GM04504 (cell line): ENCODE data around the gene SNAI1.
"Not testable (repeated sequence)": the region's sequence is repeated elsewhere in the genome, so short reads cannot be mapped to it uniquely, and the experiment has no call there.

Experiments used
- DNase-seq: peaks from one replicate; pipeline ENCODE4 v3.0.0-alpha.2; 2012; ENCODE audit warnings: low read depth

SNAI1 gene

DNA sequence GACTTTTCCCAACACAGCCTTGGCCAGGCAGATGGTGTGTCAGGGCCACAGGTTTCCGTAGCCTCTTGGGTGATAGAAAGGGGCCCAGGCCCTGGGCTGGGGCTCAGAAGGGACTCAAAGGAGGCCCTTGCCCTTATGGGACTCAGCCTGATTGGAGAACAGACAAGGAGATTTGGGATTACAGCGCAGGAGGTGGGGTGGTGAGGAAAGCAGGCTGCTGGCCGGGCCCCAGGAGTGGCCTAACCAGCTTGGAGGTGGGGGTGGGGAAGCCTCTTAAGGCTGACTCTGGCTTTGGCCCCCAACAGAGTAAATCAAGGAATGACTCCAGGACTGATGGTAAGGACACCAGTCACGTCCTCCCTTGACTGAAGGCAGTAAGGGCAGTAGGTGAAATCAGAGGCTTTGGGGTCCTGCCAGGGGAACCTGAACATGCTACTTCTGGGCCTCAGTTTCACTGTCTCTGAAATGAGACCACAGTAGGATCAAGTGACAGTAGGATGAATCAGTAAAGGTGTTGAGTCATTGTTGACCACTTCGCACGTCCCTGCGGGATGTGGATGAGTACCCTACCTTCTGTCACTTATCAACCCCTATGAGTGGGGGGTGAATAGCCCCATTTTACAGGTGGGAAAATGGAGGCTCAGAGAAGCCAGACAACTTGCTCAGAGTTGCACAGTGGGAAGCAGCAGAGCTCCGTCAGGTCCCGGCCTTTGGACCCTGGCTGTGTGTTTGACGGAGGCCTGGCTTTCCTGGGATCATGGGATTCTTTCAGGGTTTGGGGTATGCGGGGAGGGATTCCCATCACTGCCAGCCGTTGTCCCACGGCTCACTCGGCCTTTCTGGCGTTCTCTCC, 4.5 kb downstream of the SNAI1 start:
- no peak for DNase-seq

GRCh38 chr20:49987868-49988690, 5.3 kb downstream of the SNAI1 start:
- DNase-seq = no peak

DNA sequence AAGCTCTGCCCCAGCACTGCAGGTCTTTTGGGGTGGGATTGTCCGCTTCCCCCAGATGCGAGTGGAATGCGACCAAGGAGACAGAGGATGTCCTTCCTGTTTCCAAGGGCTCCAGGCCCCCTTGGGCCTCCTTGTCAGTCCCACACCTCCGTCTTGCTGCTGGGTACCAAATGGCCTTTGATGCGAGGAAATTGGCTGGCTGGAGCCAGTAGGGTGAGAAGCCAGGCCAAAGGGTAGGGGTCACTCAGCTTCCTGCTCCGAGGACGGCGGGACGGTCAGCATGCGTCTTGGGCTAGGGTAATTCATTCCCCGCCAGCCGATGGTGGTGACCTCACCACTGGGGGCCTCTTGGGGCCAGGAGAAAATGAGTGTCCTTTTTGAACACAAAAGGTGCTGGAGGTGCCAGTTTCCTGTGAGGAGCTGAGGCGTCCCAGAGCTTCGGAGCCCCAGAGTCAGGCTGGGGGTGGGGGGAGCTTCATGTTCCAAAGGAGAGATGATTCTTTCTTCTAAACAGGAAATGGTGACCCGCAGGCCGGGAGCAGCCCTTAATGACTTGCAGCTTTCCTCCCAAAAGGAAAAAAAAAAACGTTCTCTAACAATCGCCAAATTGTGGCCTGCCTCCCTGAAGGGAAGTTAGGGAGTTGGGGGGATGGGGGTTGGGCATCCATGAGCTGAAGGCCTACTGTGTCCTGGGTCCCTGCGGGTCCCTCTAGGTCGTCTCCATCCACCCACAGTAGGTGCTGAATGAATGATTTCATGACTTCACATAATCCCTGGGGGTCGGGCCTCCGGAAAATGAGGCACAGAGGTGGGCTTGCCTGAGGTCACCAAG, 6.7 kb downstream of the SNAI1 start:
- DNase-seq = peak; percentile 80

- no peak for DNase-seq
Observed at GRCh38 chr20:49990271-49990720, 7.5 kb downstream of the SNAI1 start.

DNA sequence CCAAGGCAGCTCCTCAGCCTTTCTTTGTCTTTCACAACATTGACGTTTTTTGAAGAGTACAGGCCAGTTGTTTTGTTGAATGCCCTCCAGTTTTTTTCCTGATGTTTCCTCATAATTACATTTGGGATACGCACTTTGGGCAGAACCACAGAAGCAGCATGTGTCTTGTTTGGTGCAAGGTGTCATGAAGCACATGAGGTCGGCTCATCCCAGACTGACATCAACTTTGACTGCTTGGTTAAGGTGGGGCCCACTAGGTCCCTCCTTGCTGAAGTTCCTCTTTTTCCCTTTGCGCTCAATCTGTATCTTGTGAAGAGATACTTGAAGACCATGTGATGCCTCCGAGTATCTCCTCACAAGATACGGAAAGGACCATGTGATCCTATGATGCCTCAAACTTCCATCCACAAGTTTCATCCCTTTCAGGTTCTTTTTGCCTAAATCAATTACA, 10.5 kb downstream of the SNAI1 start:
- DNase-seq = no peak

GRCh38 chr20:49995586-49995985, 12.8 kb downstream of the SNAI1 start:
- DNase-seq = no peak

DNA sequence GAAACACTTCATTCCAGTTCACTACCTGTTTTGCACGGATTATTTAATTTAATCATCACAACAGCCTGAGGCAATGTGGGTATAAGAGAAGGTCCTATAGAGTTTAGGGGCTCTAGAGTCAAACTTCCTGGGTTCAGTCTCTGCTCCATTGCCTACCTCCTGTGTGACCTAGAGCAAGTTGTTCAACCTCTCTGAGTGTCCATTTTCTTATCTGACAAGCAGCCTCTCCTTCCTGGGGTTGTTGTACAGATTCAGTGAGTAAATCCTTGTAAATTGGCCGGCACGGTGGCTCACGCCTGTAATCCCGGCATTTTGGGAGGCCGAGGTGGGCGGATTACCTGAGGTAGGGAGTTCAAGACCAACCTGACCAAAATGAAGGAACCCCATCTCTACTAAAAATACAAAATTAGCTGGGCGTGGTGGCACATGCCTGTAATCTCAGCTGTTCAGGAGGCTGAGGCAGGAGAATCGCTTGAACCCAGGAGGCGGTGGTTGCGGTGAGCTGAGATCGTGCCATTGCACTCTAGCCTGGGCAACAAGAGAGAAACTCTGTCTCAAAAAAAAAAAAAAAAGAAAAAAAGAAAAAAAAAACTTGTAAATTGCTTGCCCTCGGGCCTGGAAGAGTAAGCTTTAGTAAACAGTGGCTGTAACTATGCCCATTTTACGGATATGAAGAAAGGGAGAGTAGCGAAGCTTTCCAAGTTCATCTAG, 15.9 kb downstream of the SNAI1 start:
- DNase-seq = not testable (repeated sequence)

GRCh38 chr20:49999329-49999728, 16.5 kb downstream of the SNAI1 start:
- no peak for DNase-seq

- not testable (repeated sequence) for DNase-seq
Observed at GRCh38 chr20:50000548-50001222, 17.9 kb downstream of the SNAI1 start.

- no peak for DNase-seq
Observed at GRCh38 chr20:50001784-50002311, 19.1 kb downstream of the SNAI1 start.

GRCh38 chr20:50003253-50003656, 20.5 kb downstream of the SNAI1 start:
- peak; percentile 59 for DNase-seq

DNA sequence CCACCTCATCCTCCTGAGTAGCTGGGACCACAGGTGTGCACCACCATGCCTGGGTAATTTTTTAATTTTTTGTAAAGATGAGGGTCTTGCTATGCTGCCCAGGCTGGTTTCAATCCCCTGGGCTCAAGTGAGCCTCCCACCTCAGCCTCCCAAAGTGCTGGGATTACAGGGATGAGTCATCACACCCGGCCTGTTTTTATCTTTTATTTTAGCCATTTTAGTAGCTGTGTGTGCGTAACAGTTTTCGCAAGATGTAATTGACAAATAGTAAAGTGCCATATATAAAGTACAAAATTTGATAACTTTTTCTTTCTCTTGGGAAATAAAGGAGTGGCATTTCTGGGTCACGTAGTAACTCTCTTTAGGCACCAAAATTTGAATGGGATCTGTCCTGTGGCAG, 21.4 kb downstream of the SNAI1 start:
- DNase-seq = no peak

DNA sequence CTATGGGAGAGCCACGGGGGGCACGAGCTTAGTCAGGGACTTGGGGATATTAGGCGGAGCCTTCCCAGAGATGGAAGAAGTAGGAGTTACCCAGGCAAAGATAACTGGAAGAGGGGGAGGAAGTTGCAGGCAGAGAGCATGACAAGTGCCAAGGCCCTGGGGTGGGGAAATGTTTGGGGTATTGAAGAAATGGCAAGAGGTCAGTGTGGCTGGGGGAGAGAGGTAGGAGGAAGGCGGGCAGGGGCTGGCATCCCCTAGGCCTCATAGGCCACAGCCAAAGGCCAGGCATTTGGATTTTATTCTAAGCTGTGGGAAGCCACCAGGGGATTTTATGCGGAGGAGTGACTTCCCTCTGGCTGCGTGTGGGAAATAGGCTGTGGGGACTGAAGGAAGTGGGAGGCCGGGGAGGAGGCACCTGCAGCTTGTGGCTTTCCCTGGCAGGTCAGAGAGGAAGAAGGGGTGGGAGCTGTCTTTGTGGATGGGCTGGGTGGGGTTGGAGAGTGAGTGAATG, 22.7 kb downstream of the SNAI1 start:
- DNase-seq = no peak

DNA sequence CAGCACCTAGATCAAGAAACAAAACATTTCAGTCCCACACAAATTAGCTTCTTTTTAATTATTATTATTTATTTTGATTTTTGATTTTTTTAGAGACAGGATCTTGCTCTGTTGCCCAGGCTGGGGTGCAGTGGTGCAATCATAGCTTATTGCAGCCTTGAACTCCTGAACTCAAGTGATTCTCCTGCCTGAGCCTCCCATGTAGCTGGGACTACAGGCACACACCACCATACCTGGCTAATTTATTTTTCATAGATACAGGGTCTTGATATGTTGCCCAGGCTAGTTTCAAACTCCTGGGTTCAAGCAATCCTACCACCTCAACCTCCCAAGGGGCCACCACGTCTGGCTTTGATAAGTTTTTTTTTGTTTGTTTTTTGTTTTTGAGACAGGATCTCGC, 24.6 kb downstream of the SNAI1 start:
- no peak for DNase-seq

- DNase-seq = no peak
Observed at GRCh38 chr20:50008007-50008406, 25.2 kb downstream of the SNAI1 start.

DNA sequence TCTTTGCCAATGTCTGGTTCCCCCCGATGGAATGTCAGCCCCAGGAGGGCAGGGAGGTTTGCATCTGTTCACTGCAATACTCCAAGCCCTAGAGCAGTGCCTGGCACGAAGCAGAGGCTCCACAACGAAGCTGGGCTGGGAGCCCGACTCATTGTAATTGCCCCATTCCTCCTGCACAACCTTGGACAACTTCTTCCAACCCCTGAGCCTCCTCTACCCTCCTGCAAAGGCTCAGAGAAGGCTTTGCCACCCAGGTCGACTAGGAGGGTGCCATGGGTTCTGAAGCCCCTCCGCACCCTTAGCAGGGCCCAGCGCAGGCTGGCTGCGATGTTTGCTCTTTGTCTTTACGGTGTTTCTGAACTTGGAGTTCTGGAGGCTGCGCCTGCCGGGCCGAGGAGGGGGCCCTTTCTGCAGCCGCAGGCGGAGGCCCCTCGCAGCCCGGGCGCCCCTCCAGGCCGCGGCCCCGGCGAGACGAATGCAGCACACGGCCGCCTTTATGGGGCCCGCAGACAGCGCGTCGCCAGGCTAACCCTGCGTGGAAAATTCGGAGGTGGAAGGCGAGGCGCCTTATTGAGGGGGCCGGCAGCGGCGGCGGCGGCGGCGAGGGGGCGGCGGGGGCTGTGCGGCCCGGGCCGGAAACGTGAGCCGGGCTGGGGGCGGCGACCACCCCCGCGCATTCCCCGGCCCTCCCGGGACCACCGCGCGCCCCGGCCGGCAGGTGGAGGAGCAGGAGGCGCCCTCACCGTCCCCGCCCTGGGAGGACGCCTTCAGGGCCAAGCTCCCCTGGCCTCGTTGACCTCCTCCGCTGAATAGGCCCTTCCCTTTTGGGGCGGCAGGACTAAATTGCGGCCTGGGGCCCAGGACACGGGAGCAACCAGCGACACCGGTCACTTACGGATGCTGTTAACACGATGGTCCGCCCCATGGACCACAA, 27.0 kb downstream of the SNAI1 start:
- DNase-seq = no peak

DNA sequence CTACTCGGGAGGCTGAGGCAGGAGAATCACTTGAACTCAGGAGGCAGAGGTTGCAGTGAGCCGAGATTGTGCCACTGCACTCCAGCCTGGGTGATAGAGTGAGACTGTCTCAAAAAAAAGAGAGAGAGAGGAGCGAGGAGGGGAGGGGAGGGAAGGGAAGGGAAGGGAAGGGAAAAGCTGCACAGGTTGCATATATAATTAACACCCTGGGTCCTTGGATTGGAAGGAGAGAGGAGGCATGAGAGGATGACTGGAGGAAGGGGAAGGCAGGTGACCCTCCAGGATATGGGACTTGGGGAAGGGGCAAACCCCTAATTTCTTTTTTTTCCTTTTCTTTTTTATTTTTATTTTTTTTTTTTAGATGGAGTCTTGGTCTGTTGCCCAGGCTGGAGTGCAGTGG, 28.8 kb downstream of the SNAI1 start:
- not testable (repeated sequence) for DNase-seq

DNA sequence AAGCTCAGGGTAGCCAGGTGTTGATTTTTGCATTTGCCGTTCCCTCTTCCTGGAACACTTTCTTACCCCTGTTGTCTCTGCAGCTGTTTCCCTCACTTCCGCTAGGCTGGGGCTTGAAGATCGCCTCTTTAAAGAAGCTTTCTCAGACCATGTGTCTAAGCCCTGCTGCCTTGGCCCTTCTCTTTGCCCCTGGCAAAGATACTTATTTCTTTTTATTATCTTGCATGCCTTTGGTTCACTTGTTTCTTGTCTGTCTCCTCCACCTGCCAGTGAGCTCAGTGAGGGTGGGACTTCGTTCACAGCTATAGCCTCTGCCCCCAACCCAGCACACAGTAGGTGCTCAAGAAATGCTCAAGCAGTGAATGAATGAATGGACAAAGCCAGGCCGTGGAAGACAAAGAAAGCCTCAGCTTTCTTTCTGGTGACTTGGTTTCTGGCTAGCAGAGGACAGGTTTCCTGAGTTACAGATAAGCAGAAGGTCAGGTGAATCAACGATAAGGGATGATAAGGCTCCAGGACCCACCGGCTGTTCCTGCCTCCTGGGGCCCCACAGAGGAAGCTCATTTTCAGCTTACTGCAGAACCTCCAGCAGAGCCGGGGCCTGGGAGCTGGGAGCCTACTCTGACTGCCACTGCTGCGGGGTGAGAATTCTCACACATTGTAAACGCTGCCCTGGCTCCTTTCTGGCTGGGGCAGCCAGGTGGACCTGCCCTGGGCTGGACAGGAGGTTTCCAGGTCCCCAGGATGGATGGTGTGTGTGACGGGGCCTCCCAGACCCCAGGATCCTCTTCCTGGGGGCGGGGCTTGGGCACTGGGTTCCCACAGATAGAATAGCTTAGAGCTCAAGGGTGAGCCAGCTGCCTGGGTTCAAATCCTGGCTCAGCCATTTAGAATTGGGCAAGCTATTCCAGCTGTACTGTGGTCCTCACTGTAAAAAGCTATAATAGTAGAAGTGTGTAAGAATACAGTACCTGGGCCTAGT, 29.8 kb downstream of the SNAI1 start:
- no peak for DNase-seq
